IgD-negative memory B cell (primary cell): ENCODE measurements around the gene CASTOR1. TPM values are rescaled to one million over a fixed set of nuclear protein-coding genes. Genes with fewer than 3 reads are reported as not detected.
"Not testable (repeated sequence)": the region's sequence is repeated elsewhere in the genome, so short reads cannot be mapped to it uniquely, and the experiment has no call there.

Experiments used
- H3K27ac Mint-ChIP-seq, 3 donors: one replicate each; pipeline ENCODE4 v1.8.0; 2020 to 2022; ENCODE audit warnings: mild to moderate bottlenecking in 3 of 3, mixed read lengths in 3 of 3, moderate library complexity in 1 of 3
- H3K27me3 Mint-ChIP-seq: one replicate; pipeline ENCODE4 v1.8.0; 2021; ENCODE audit warnings: mixed read lengths
- H3K36me3 Mint-ChIP-seq: one replicate; pipeline ENCODE4 v1.8.0; 2020; ENCODE audit warnings: mild to moderate bottlenecking, mixed read lengths
- H3K4me1 Mint-ChIP-seq, 3 donors: one replicate each; pipeline ENCODE4 v1.8.0; 2020 to 2022; ENCODE audit warnings: mixed read lengths in 3 of 3, mild to moderate bottlenecking in 1 of 3
- H3K4me3 Mint-ChIP-seq, 4 donors: one replicate each; pipeline ENCODE4 v1.8.0; 2020 to 2022; ENCODE audit warnings: mild to moderate bottlenecking in 4 of 4, mixed read lengths in 4 of 4, moderate library complexity in 3 of 4
- H3K9me3 Mint-ChIP-seq, 3 donors: one replicate each; pipeline ENCODE4 v1.8.0; 2020 to 2021; ENCODE audit warnings: mixed read lengths in 3 of 3, mild to moderate bottlenecking in 1 of 3
- polyA plus RNA-seq: library from polyadenylated mRNA; unstranded; fragments of 300-500 nt; fragmentation: Illumina TruSeq; gene quantifications from one replicate; pipeline ENCODE4 v1.2.3, GENCODE V29; 2021

The CASTOR1 gene
- polyA plus RNA-seq, result 15.7 TPM

DNA sequence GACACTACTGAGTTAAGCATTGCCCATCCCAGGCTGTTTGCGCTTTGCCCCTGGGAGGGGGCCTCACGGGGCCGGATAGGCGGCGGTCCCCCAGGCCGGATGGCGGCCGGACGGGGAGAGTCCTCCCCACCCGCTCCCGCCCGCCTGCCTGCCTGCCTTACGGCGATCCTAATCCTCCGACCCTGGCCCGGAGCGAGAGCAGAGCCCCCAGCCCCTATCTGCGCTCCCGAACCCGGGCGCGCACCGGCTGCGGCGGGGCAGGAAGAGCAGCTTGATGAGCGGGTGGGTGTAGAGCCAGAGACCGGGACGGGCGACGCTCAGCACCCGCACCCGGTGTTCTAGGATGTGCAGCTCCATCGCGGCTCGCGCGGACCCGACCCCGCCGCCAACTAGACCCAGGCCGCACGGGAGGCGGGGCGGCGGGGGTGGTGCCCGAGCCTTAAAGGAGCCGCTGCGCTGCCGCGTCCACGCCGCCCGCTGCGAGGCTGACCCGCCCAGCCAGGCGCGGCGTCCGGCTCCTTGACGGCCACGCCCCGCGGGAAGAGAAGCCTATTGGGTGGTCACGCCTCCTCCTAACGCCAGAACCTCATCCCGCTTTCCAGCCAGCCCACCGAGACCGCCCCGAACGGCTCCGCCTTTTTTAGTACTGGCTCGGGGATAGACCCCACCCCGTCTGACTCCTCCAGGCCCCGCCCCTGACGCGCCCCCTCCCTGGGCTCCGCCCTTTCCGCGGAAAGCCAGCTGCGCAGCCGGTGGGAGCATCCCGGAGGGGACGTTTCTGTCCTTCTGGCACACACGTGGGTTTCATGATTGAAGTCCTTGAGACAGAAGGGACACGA is at the start of gene CASTOR1:
TSS of gene CASTOR1 (minus strand) at position 365 of the 839 bp plus-strand sequence. CDS start at position 357, 8 bp downstream.
- H3K27me3 Mint-ChIP-seq, result no peaks in the 10 kb centered on the region
- no peaks in the 10 kb centered on the region for H3K9me3 Mint-ChIP-seq
- peak within 1 kb of the TSS; percentile 90 to 97 (median 96) for H3K4me3 Mint-ChIP-seq
- H3K36me3 Mint-ChIP-seq, result peaks cover 2% of the 10 kb centered on the region
- H3K4me1 Mint-ChIP-seq, result peaks cover 10 to 22% (median 20%) of the 10 kb centered on the region in 3 donors
- peak within 1 kb of the TSS; percentile 87 to 95 (median 91) for H3K27ac Mint-ChIP-seq

DNA sequence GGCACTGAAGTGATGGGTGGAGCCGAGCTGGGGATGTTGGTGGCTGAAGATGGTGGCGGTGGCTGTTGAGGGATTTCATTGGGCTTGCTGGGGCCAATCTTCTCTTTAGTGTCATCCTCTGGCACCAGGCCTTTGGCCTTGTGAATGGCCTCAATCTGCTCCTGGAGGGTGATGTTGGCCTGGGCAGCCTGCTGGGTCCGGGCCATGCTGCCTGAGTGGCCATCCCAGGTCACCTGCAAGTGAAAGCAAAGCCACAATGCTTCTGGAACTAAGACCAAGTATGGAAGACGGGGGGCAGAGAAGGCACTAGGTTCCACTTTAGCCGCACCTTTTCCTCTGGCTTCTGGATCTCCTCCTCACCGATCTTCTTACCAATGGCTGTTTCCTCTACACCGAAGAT is 49.5 kb upstream of the CASTOR1 start:
- Mint-ChIP-seq H3K4me1 (peaks cover 0 to 2% (median 0%) of the 10 kb centered on the region in 3 donors), H3K27ac (peak overlapping the region in 1 of 3 donors; percentile 74), H3K4me3 (no peak overlapping the region), H3K27me3 (no peaks in the 10 kb centered on the region), H3K9me3 (no peaks in the 10 kb centered on the region), H3K36me3 (peaks cover 5% of the 10 kb centered on the region)

DNA sequence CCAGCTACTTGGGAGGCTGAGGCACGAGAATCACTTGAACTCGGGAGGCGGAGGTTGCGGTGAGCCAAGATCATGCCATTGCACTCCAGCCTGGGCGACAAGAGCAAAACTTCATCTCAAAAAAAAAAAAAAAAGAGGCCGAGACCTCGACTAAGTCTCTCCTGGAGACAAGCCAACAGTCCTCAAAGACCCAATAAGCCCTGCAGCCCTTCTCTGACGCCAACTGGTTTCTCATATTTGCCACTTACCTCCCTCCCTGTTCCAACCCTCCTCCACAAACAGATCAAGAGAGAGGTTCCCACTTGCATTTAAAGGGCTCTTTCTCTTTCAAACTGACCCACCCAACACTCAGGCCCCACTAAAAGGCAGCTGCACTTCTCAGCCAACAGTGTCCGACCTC is 49.0 kb upstream of the CASTOR1 start:
- not testable (repeated sequence) for H3K27me3 Mint-ChIP-seq, H3K9me3 Mint-ChIP-seq, H3K27ac Mint-ChIP-seq, H3K36me3 Mint-ChIP-seq, H3K4me1 Mint-ChIP-seq
- H3K4me3 Mint-ChIP-seq, result peak overlapping the region in 1 of 4 donors; percentile 29

DNA sequence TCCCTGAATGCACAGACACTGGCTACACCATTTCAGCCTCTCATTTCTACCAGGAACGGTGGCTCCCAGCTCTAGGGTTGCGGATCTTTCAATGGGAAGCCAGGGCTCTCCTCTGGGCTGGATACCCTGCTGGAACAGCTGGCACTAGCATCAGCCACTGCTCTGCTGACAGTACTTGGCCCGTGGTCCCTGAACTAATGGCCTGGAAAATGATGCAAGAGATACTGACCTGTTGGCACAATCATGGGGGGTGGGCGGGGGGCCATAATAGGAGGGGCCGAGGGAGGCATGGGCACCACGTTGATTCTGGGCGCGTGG is 48.1 kb upstream of the CASTOR1 start:
- H3K9me3 Mint-ChIP-seq, result no peaks in the 10 kb centered on the region
- H3K4me3 Mint-ChIP-seq, result no peak overlapping the region
- H3K4me1 Mint-ChIP-seq, result no peaks in the 10 kb centered on the region
- H3K27me3 Mint-ChIP-seq, result no peaks in the 10 kb centered on the region
- H3K27ac Mint-ChIP-seq, result peak overlapping the region in 1 of 3 donors; percentile 59
- H3K36me3 Mint-ChIP-seq, result no peaks in the 10 kb centered on the region

DNA sequence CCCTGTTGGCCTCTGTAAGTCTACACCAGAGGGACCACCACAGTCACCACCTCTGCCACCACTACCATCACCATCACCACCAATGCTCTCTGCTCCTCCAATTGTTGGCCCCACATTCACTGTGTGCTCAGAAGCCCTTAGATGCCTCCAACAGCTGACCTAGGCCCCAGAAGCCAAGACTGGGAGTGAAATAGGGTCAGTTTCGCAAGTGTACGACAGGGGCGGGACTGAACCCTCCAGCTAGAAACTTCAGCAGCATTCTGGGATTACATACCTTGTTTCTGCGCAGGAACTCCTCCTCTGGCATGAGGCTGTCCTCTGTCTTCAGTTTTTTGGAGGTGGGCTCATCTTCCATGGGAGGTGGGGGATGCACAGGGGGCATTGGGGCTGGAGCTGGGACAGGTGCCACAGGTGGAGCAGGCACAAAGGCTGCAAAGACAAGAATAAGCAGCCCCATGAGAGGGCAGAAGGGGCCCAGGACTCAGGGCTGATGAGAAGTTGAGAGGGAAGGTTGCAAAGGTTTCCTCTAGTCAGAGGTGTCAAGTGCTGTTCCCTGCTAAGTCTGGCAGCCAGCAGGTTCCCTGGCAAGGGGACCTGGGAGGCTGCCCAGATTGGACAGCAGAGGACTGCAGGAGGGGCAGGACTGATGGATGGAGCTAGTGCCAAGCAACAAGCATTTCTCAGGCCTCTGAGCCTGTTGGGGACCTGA is 47.6 kb upstream of the CASTOR1 start:
- Mint-ChIP-seq H3K27me3 (no peaks in the 10 kb centered on the region), H3K9me3 (no peaks in the 10 kb centered on the region), H3K27ac (peak overlapping the region in 1 of 3 donors; percentile 76), H3K4me1 (no peaks in the 10 kb centered on the region), H3K36me3 (no peaks in the 10 kb centered on the region), H3K4me3 (no peak overlapping the region)

DNA sequence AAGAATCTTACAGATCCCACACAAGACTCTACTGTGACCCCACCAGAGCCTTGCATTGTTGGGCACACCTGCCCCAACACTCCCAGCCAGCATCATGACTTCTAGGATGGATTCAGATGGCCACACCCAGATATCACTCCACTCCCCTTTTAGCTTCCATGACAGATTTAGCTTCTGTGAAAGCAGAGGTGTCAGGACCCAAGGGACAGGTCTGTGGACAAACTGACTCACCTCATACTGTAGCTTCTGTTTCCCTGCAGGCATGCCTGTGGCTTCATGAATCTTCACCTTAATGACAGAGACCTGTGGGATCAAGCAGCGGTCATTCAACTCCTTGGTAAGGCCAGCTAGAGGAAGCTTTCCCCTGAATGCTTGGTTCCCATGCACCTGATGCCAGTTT is 45.9 kb upstream of the CASTOR1 start:
- Mint-ChIP-seq H3K4me1 (no peaks in the 10 kb centered on the region), H3K27ac (no peak overlapping the region), H3K9me3 (no peaks in the 10 kb centered on the region), H3K36me3 (peaks cover 2% of the 10 kb centered on the region), H3K27me3 (no peaks in the 10 kb centered on the region), H3K4me3 (no peak overlapping the region)

DNA sequence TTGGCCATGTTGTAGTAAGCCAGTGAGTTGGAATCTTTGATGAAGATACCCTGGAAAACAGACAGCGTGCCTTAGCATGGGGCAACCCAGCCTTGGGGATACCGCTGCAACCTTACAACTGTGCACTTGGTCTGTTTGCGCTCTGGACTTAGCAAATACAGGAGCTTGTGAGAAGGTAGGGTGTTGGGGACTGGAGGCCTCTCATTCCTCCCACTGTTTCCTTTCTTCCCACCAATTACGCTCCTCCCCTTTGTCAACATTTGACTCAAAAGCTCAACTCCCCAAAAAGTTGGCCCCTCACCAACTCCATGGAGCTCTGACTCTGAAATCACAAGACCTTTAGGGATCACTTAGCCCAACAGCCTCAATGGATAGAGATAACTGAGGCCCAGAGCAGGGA is 45.3 kb upstream of the CASTOR1 start:
- Mint-ChIP-seq H3K27me3 (no peaks in the 10 kb centered on the region), H3K36me3 (peaks cover 2% of the 10 kb centered on the region), H3K27ac (peak overlapping the region in 1 of 3 donors; percentile 64), H3K4me1 (no peaks in the 10 kb centered on the region), H3K9me3 (no peaks in the 10 kb centered on the region), H3K4me3 (no peak overlapping the region)

DNA sequence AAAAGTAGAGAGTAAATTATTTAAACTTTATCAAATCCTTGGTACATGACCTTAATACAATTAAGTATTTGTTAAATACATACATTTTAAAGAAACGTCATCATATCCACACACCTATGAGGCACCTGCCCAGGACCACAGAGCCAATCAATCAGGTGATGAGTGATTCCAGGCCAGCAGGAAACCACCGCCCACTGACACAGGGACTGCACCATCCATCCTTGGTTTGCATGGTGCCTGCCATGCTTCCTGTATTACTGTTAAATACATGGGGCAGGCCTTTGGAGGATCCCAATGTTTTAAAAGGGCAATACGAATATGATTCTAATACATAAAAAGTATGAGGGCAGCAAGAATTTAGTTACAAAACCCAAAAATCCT is 44.4 kb upstream of the CASTOR1 start:
- peaks cover 2% of the 10 kb centered on the region for H3K36me3 Mint-ChIP-seq

DNA sequence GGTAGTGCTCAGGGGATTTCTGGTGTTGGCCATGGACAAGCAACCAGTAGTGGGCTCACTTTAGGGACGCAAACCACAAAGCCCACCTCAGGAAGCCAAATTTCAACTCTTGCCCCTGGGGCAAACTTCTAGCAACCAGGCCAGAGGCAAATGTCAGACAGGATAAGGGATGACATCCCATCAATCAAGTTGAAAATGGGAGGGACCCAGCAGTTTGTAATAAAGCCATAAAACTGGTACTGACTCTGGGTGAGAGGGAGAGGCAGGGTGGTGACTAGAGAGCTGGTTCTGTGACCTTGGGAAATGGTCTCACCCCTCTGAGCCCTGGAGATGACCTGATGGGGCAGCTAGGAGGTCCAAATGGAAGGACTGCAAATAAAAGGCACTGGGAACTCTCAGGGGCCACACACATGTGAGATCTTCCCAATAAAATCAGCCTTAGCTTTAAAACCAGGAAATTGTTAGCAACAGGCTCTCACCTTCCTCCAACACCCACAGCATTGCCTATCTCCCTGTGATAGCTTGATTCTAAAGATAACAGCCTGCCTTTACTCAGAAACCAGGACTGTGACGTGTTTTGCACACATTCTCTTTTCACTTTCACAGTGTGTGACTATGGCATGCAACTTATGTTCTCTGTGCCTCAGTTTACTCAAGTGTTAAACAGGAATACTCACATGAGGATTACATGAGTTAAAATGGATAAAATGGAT is 43.8 kb upstream of the CASTOR1 start:
- Mint-ChIP-seq H3K27me3 (no peaks in the 10 kb centered on the region), H3K36me3 (peaks cover 2% of the 10 kb centered on the region), H3K9me3 (no peaks in the 10 kb centered on the region), H3K4me3 (no peak overlapping the region), H3K4me1 (peaks cover 0 to 3% (median 0%) of the 10 kb centered on the region in 3 donors), H3K27ac (peak overlapping the region in 2 of 3 donors; percentile 18 to 39)

More for the DNA sequence above, 44.4 kb upstream of the CASTOR1 start:
- no peak overlapping the region for H3K27ac Mint-ChIP-seq
- H3K27me3 Mint-ChIP-seq, result no peaks in the 10 kb centered on the region
- H3K4me1 Mint-ChIP-seq, result no peaks in the 10 kb centered on the region
- H3K9me3 Mint-ChIP-seq, result no peaks in the 10 kb centered on the region
- no peak overlapping the region for H3K4me3 Mint-ChIP-seq

DNA sequence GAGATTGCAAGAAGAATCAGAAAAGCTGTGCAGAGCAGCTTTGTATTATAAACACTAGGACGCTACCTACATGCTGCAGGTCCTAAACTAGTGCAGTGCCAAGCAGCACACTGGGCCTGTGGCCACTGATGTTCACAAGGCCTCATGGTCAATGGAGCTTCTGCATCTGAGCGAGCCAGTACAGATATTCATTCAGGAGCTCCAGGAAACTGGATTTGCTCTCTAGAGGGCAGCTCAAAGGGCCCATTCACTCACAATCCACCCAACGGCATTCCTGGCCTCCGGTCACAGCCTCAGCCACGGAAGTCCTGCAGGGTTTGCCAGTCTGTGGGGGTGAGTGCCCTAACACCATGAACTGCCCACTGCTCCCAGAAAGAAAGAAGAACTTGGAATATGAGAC is 43.2 kb upstream of the CASTOR1 start:
- H3K4me3 Mint-ChIP-seq, result no peak overlapping the region
- peaks cover 4 to 5% (median 5%) of the 10 kb centered on the region in 3 donors for H3K4me1 Mint-ChIP-seq
- H3K27ac Mint-ChIP-seq, result peak overlapping the region in 1 of 3 donors; percentile 18
- no peaks in the 10 kb centered on the region for H3K27me3 Mint-ChIP-seq
- H3K9me3 Mint-ChIP-seq, result no peaks in the 10 kb centered on the region
- peaks cover 2% of the 10 kb centered on the region for H3K36me3 Mint-ChIP-seq

DNA sequence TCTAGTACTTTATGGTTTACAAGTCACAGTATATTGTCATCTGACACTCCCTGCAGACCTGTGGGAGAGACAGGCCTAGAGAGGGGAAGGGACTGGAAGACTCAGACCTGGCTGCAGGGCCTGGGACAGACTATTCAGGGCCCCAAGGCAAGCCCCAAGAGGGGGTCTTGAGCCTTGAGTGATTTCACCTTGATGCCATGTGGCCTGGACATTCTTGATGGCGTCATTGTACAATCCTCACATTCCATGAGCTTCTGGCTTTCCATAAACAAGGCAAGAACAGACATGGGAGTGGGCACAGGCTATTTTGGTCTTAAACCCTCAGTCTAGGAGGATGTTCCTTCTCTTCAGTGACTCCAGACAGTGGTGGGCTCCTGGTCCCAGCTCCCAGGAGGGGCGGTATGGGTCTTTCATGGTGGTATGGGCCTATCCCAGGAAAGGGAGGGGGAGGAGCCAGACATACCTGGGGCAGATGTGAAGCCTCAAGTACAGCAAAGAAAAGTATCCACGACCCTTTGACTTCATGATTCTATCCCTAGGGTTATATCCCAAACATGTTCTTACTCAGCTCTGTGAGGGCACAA is 39.3 kb upstream of the CASTOR1 start:
- Mint-ChIP-seq H3K4me1 (peaks cover 19 to 30% (median 30%) of the 10 kb centered on the region in 3 donors), H3K9me3 (no peaks in the 10 kb centered on the region), H3K27me3 (no peaks in the 10 kb centered on the region), H3K36me3 (peaks cover 2% of the 10 kb centered on the region), H3K27ac (peak overlapping the region in 2 of 3 donors; percentile 39 to 92), H3K4me3 (peak overlapping the region in 1 of 4 donors; percentile 86)

DNA sequence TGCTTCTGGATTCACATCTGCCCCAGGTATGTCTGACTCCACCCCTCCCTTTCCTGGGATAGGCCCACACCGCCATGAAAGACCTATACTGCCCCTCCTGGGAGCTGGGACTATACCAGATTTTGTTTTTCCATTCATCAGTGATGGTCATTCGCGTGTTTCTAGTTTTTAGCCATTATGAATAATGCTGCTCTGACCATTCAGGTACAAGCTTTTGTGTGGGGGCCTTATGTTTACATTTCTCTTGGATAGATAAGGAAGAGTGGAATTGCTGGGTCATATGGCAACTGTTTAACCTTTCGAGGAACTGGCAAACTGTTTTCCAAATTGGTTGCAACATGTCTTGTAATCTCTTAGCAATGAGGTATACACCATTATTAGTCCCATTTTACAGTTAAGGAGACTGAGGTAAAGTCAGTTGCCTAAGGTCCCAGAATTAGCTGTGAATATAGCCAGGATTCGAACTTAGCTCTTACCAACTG is 38.6 kb upstream of the CASTOR1 start:
- peaks cover 4% of the 10 kb centered on the region for H3K36me3 Mint-ChIP-seq
- peak overlapping the region in 2 of 3 donors; percentile 39 to 92 for H3K27ac Mint-ChIP-seq
- H3K9me3 Mint-ChIP-seq, result no peaks in the 10 kb centered on the region
- peak overlapping the region in 3 of 4 donors; percentile 62 to 92 (median 86) for H3K4me3 Mint-ChIP-seq
- no peaks in the 10 kb centered on the region for H3K27me3 Mint-ChIP-seq
- H3K4me1 Mint-ChIP-seq, result peaks cover 24 to 35% (median 34%) of the 10 kb centered on the region in 3 donors

DNA sequence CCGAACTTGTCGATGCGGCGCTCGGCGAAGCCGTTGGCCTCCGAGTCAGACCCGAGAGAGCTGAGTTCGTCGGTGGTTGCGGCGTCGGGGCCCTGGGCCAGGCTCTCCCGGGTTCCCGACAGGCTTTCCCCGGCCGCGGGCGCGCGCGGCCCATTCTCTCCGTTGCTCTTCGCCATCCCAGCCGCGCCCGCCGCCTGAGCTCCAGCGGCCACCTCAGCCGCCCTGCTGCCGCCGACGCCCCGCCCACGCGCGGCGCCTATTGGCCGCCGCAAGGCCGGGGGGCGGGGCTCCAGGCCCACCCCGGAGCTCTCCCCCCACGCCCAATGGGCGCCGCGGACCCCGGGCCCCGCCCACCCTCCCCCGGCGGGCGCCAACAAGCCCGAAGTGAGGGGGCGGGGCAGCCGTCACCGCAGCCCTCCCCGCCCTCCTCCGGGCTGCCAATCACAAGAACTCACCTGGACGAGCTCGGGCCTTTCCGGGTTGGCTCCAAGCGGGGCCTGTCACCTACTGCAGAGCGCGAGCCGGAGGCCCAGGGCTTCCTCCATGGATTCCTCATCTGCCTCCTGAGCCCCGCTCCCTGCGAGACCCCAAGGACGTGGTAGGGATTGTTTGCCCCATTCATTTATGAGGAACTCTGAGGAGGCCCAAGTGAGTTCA is 37.5 kb upstream of the CASTOR1 start, which contains the start of gene TBC1D10A:
TSS of gene TBC1D10A (minus strand) at position 236 of the 657 bp plus-strand sequence. CDS start at position 176, 60 bp downstream.
- Mint-ChIP-seq H3K9me3 (no peaks in the 10 kb centered on the region), H3K4me3 (peak within 1 kb of the TSS; percentile 84 to 96 (median 90)), H3K4me1 (peaks cover 24 to 39% (median 36%) of the 10 kb centered on the region in 3 donors), H3K27me3 (no peaks in the 10 kb centered on the region), H3K27ac (peak within 1 kb of the TSS; percentile 90 to 95 (median 92)), H3K36me3 (peaks cover 4% of the 10 kb centered on the region)

DNA sequence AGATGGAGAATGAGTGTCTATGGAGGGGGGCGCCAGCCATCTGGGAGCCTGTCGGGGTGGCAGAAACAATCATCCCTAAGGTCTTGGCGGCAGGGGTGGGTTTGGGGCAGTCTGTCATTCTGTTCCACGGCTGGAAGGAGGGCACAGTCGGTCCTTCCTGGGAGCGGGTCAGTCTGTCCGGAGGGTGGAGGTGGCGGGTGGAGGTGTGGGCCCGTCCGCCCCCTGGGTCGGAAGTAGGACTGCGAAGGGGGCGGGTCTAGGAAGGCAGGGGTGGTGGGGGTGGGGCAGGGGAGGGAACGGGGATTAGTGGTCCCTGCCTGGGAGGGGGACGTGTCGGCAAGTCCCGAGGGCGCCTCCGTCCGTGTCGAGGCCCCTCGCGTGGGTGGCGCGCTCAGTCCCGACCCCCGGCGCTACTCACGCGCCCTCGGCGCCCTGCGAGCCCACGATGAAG is 37.0 kb upstream of the CASTOR1 start:
- H3K27ac Mint-ChIP-seq, result peak overlapping the region in 1 of 3 donors; percentile 90
- peaks cover 4% of the 10 kb centered on the region for H3K36me3 Mint-ChIP-seq
- peaks cover 24 to 42% (median 39%) of the 10 kb centered on the region in 3 donors for H3K4me1 Mint-ChIP-seq
- H3K9me3 Mint-ChIP-seq, result no peaks in the 10 kb centered on the region
- H3K27me3 Mint-ChIP-seq, result no peaks in the 10 kb centered on the region
- H3K4me3 Mint-ChIP-seq, result peak overlapping the region; percentile 84 to 96 (median 90)
